ENCODE measurements around the gene CLPTM1L. TPM values are rescaled to one million over a fixed set of nuclear protein-coding genes. Genes with fewer than 3 reads are reported as not detected.

Gene CLPTM1L, protein sequence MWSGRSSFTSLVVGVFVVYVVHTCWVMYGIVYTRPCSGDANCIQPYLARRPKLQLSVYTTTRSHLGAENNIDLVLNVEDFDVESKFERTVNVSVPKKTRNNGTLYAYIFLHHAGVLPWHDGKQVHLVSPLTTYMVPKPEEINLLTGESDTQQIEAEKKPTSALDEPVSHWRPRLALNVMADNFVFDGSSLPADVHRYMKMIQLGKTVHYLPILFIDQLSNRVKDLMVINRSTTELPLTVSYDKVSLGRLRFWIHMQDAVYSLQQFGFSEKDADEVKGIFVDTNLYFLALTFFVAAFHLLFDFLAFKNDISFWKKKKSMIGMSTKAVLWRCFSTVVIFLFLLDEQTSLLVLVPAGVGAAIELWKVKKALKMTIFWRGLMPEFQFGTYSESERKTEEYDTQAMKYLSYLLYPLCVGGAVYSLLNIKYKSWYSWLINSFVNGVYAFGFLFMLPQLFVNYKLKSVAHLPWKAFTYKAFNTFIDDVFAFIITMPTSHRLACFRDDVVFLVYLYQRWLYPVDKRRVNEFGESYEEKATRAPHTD
- total RNA-seq = 10 to 100 TPM; 67.2 to 70.1 TPM
- 10 to 100 TPM; 24.9 to 66.4 (median 49.7) TPM for polyA plus RNA-seq
- total RNA-seq = 28.5 to 189 (median 85.5) reads per million in 6 experiments

DNA sequence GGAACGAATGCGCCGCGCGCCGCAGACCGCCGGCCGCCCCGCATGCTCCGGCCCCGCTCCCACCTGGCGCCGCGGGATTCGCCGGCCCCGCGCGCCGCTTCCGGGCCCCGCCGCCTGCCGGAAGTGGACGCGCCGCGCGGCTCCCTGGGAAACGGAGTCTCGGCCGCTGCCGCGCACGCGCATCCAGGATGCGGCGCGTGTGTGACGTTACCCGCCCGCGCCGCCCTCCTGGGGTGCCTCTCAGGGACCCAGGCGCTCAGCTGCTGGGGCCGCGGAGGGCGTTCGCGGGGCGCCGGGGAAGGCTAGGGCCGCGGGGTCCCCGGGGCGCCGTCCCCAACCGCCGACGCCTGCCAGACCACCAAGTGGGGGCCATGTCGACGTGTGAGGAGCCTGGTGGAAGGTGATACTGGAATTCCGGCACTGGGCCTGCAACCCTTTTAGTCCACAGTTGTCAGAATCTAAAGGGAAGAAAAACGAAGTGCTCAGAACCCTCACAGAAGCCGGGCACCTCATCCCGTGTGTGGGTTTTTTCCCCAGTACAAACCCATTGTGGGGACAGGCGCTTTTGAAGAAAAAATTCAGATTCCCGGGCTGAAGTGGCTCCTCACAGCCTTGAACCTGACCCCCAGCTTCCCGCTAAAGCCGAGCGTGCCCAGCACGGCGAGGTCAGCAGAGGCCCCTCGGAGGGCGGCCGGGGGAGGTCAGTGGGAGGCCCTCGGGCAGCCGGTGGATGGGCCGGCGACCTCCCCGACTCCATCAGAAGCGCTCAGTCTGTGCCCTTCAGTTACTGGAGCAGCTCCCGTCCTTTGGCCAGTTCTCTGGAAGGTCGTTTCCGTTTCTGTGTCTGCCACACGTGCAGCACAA, at the start of gene CLPTM1L:
TSS of gene CLPTM1L (minus strand) at position 125 of the 864 bp plus-strand sequence. CDS start 258 bp downstream, outside the sequence.
- no peaks in the 10 kb centered on the region for H3K27me3 Mint-ChIP-seq
- H3K4me3 Mint-ChIP-seq = peak within 1 kb of the TSS; percentile 78 to 94 (median 91)
- peaks cover 15 to 40% (median 35%) of the 10 kb centered on the region in 4 donors for H3K4me1 Mint-ChIP-seq
- peak; percentile 82 to 92 (median 89) for DNase-seq
- no peaks in the 10 kb centered on the region for H3K9me3 Mint-ChIP-seq
- H3K27ac Mint-ChIP-seq = peak within 1 kb of the TSS; percentile 86 to 93 (median 89)
- peak; percentile 95 for ATAC-seq
- peaks cover 3 to 26% (median 7%) of the 10 kb centered on the region in 3 donors for H3K36me3 Mint-ChIP-seq
- POLR2A ChIA-PET = interaction anchor here (1.0 to 2.3 kb wide), 11 partner anchors 16 to 455 kb away, joined by 3 to 31 read pairs (median 4); partner anchors contain the start of gene TERT

DNA sequence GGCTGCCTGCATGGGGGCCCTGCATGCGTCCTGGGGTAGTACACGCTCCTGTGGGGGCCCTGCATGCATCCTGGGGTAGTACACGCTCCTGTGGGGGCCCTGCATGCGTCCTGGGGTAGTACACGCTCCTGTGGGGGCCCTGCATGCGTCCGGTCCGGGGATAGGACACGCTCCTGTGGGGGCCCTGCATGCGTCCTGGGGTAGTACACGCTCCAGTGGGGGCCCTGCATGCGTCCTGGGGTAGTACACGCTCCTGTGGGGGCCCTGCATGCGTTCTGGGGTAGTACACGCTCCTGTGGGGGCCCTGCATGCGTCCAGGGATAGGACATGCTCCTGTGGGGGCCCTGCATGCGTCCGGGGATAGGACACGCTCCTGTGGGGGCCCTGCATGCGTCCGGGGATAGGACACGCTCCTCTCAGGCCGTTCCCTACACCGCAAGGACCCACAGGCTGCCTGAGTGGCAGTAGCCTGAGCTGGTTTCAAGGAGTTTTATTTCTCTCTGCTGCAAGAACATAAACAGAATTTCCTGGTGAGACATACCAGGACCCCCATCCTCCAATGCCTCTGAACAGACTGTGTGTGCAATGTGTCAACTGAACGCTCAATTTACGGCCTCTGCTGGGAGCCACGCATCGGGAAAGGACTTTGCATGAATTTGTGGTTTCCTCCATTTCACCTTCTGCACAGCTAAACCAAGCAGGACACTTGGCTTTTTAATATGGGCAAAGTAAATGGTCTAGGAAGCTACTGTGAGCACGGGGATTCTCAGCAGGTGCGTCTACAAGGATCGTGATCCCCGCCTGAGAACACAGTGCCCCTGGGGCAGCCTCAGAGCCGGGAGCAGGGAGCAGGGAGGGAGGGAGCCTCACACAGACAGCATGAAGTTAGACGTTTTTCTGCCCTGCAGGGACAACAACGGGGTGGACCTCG, 48.9 kb upstream of the CLPTM1L start:
- Mint-ChIP-seq H3K36me3 (no peaks in the 10 kb centered on the region), H3K4me3 (no peak overlapping the region), H3K27ac (no peak overlapping the region), H3K9me3 (peaks cover 0 to 2% (median 0%) of the 10 kb centered on the region in 9 donors), H3K27me3 (peaks cover 7 to 52% (median 20%) of the 10 kb centered on the region in 5 donors), H3K4me1 (peaks cover 0 to 2% (median 0%) of the 10 kb centered on the region in 4 donors)
- POLR2A ChIA-PET = interaction anchor here (0.7 kb wide), 1 partner anchor 267 kb away, joined by 3 read pairs; no protein-coding TSS in a partner anchor
- DNase-seq = peak in 1 of 10 donors; percentile 59
- no peak for ATAC-seq

DNA sequence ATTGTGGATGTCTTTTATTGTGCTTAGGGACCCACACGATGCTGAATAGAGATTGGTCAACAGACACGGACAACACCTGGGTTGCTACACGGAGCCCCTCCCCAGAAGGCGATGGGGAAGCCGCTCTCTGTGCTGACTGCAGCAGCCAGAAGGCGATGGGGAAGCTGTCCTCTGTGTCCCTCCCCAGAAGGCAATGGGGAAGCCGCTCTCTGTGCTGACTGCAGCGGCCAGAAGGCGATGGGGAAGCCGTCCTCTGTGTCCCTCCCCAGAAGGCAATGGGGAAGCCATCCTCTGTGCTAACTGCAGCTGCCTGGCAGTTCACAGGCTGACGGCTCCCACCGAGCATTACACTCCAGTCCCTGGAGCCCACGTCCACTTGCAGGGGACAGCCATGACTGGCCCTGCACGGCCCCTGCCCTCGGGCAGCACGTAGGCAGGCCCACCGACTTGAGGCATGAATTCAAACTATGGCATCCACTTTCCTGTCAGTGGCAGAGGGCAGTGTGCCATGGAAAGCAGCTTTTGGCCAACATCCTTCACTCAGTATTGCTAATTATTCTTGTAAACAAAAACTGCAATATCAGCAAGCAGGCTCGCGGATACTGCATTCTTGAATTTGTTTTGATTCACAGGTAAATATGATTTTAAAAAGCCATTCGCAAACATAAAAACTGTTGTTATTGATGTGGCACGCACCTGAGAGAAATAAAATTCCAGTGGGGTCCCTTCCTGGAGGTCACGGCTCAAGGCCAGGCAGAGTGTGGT, 48.1 kb upstream of the CLPTM1L start:
- POLR2A ChIA-PET = no interaction called here
- DNase-seq (peak in 1 of 10 donors; percentile 23), ATAC-seq (no peak)
- H3K9me3 Mint-ChIP-seq = peaks cover 0 to 2% (median 0%) of the 10 kb centered on the region in 9 donors
- H3K4me1 Mint-ChIP-seq = peaks cover 0 to 4% (median 1%) of the 10 kb centered on the region in 4 donors
- no peak overlapping the region for H3K4me3 Mint-ChIP-seq
- peaks cover 7 to 52% (median 20%) of the 10 kb centered on the region in 5 donors for H3K27me3 Mint-ChIP-seq
- no peak overlapping the region for H3K27ac Mint-ChIP-seq
- H3K36me3 Mint-ChIP-seq = no peaks in the 10 kb centered on the region

DNA sequence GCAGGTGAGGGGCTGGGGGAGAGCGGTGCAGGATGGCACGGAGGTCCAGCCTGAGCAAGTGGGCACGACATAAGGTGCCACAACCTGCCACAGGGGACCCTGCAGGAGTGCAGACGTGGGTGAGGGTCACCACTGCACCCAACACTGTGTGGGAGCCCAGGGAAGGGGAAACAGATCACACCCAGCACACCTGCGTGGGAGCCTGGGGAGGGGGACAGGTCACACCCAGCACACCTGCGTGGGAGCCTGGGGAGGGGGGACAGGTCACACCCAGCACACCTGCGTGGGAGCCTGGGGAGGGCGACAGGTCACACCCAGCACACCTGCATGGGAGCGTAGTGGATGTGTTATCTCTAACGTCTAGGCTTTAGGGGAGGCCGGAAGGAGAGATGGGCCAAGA, 47.4 kb upstream of the CLPTM1L start:
- peaks cover 3 to 7% (median 5%) of the 10 kb centered on the region in 4 donors for H3K4me1 Mint-ChIP-seq

DNA sequence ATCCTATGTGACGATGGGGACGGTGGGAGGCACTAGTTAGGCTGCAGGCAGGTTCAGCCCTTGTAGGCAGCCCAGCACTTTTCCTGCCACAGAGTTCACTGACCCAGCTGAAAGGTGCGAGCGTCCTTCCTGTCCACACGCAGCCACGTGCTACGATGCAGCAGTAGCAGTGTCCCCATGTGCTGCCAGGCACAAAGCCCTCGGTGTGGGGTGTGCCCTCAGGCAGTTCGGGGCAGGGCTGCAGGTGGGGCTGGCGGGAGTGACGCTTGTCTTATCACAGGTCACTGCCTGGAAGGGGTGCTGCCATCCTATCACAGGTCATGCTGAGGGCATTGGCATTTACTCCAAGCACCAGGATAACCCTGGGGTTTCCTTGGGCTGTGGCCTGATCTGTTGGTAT, 46.8 kb upstream of the CLPTM1L start:
- Mint-ChIP-seq H3K4me3 (no peak overlapping the region), H3K9me3 (peaks cover 0 to 2% (median 0%) of the 10 kb centered on the region in 9 donors), H3K36me3 (no peaks in the 10 kb centered on the region), H3K4me1 (peaks cover 9 to 12% (median 10%) of the 10 kb centered on the region in 4 donors), H3K27ac (no peak overlapping the region), H3K27me3 (peaks cover 5 to 47% (median 17%) of the 10 kb centered on the region in 5 donors)
- ATAC-seq (no peak), DNase-seq (peak in 1 of 10 donors; percentile 23)
- POLR2A ChIA-PET = no interaction called here

More for the DNA sequence above, 47.4 kb upstream of the CLPTM1L start:
- POLR2A ChIA-PET = no interaction called here
- Mint-ChIP-seq H3K36me3 (no peaks in the 10 kb centered on the region), H3K9me3 (peaks cover 0 to 2% (median 0%) of the 10 kb centered on the region in 9 donors), H3K27me3 (peaks cover 7 to 52% (median 20%) of the 10 kb centered on the region in 5 donors), H3K4me3 (no peak overlapping the region), H3K27ac (no peak overlapping the region)
- DNase-seq = peak in 1 of 10 donors; percentile 54
- no peak for ATAC-seq

DNA sequence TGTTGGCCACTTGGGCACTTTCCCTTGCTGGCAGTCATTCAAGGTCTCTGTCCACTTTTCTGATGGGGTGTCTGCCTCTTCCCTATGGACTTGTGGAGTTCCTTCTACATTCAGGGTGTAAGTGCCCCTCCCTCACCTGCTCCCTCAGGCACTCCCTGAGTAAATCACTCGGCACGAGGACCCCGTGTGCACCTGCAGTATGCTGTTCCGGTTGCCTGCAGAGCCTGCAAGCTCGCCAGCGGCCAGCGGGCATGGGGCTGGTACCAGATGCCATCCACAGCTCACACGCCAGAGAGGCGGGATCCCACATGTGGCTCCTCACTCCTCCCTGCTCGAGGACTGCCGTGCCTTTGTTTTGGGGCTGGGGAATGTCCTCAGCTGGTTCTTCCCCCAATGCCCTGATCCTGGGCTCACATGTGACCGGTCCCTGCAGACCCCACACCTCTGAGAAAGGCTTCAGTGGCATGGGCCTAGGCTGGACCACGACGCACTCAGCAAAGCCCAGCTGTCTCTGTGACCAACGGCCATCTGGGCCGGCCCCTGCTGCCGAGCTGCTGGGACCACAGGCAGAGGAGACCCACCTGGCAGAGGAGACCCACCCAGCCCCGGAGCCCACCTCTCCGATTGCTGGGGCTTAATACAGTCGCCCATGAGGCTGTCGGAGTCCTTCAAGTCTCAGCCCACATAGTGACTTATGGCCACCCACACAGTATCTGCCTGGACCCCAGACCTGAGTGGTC, 46.1 kb upstream of the CLPTM1L start:
- H3K36me3 Mint-ChIP-seq = no peaks in the 10 kb centered on the region
- H3K4me3 Mint-ChIP-seq = no peak overlapping the region
- peaks cover 12 to 19% (median 16%) of the 10 kb centered on the region in 4 donors for H3K4me1 Mint-ChIP-seq
- peaks cover 0 to 2% (median 0%) of the 10 kb centered on the region in 9 donors for H3K9me3 Mint-ChIP-seq
- H3K27me3 Mint-ChIP-seq = peaks cover 4 to 40% (median 11%) of the 10 kb centered on the region in 5 donors
- peak in 1 of 10 donors; percentile 53 for DNase-seq
- POLR2A ChIA-PET = no interaction called here
- no peak overlapping the region for H3K27ac Mint-ChIP-seq
- ATAC-seq = no peak

DNA sequence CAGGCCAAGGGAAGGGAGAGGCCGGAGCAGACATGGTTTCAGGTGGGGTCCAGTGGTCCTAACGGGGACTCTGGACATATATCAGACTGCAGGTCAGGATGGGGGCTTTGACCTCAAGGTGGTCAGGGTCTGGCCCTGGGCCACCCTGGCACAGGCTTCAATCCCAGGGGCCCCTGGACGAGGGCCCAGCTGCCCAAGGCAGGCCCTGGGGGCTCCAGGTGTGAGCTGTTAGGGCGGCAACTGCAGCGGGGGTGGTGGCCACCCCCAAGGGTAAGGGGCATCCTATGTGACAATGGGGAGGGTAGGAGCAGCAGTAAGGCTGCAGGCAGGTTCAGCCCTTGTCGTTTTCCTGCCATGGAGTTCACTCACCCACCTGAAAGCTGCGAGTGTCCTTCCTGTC, 45.4 kb upstream of the CLPTM1L start:
- no peak overlapping the region for H3K4me3 Mint-ChIP-seq
- H3K9me3 Mint-ChIP-seq = no peaks in the 10 kb centered on the region
- ATAC-seq (no peak), DNase-seq (peak in 1 of 10 donors; percentile 46)
- H3K27ac Mint-ChIP-seq = no peak overlapping the region
- POLR2A ChIA-PET = no interaction called here
- peaks cover 13 to 23% (median 21%) of the 10 kb centered on the region in 4 donors for H3K4me1 Mint-ChIP-seq
- peaks cover 2 to 33% (median 7%) of the 10 kb centered on the region in 5 donors for H3K27me3 Mint-ChIP-seq
- H3K36me3 Mint-ChIP-seq = no peaks in the 10 kb centered on the region

DNA sequence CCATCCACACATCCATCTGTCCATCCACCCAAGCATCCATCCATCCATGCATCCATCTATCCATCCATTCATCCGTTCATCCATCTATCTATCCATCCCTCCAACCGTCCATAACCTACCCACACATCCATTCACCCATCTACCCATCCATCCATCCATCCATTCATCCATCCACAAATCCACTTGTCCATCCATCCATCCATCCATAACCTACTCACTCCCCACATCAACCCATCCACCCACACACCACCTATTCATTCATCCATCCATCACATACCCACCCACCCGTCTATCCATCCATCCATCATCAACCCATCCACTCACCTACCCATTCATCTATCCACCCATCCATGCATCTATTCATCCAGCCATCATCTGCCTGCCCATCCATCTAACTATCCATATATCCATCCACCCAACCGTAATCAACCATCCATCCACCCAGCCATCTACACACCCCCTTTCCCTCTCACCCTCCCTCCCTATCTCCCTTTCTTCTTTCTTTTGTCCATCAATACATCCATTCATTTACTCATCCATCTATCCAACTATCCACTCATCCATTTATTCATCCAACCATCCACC, 43.6 kb upstream of the CLPTM1L start:
- Mint-ChIP-seq H3K27ac (peak overlapping the region; percentile 36 to 99 (median 62)), H3K9me3 (no peaks in the 10 kb centered on the region), H3K4me1 (peaks cover 15 to 26% (median 25%) of the 10 kb centered on the region in 4 donors), H3K4me3 (peak overlapping the region in 6 of 10 donors; percentile 0 to 82 (median 58)), H3K27me3 (peaks cover 0 to 15% (median 3%) of the 10 kb centered on the region in 5 donors), H3K36me3 (no peaks in the 10 kb centered on the region)
- ATAC-seq (no peak), DNase-seq (no peak)
- POLR2A ChIA-PET = no interaction called here

DNA sequence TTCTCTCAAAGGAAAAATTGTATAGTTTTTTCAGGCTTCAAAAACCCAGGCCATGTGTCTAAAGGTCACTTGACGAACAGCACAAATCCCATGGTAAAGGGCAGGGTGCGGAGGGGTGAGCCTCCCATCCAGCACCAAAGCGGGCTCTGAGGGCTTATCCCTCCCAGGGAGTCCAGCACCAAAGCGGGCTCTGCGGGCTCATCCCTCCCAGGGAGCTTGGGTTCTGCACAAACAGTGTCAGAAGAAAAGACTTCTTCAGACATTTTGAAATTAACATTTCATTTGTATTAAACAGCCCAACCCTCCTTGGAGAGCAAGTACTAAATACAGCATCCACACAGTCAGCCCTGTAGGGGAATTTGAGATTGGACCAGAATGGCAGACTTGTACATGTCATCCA, 43.0 kb upstream of the CLPTM1L start:
- peak overlapping the region in 6 of 10 donors; percentile 0 to 100 (median 96) for H3K4me3 Mint-ChIP-seq
- H3K36me3 Mint-ChIP-seq = no peaks in the 10 kb centered on the region
- no peaks in the 10 kb centered on the region for H3K9me3 Mint-ChIP-seq
- H3K27ac Mint-ChIP-seq = peak overlapping the region in 9 of 10 donors; percentile 98 to 100 (median 100)
- ATAC-seq = no peak
- no peak for DNase-seq
- peaks cover 0 to 9% (median 3%) of the 10 kb centered on the region in 5 donors for H3K27me3 Mint-ChIP-seq
- H3K4me1 Mint-ChIP-seq = peaks cover 15 to 26% (median 25%) of the 10 kb centered on the region in 4 donors
- POLR2A ChIA-PET = interaction anchor here (3.7 kb wide), 1 partner anchor 43 kb away, joined by 31 read pairs; the partner anchor contains the start of gene CLPTM1L

Measured in naive thymus-derived CD8-positive, alpha-beta T cell (primary cell).